Sciatic nerve (tissue), 2 donors: ENCODE data around the gene ATMIN. TPM values are rescaled to one million over a fixed set of nuclear protein-coding genes. Genes with fewer than 3 reads are reported as not detected.
A peak's percentile ranks its signal among the peaks of the same experiment; 100 is the strongest.

Experiments used
- ATAC-seq: fragments of 200-7000 bp; cut with Tn5 transposase; one replicate; pipeline ENCODE4 v1.9.1; 2020; ENCODE audit warnings: mild to moderate bottlenecking, moderate library complexity
- DNase-seq: peaks from one replicate; pipeline ENCODE4 v3.0.0-alpha.2; 2020; ENCODE audit warnings: low spot score
- intact Hi-C: fragments of 100-400 bp; cut with DNase I; formaldehyde crosslinking; loops from one replicate; pipeline ENCODE4 v1.14.2; 2022
- total RNA-seq: library from RNA; stranded (reverse); fragmentation: NEBNext Ultra II Directional; extraction: Animal tissue kit (Norgen Biotek cat#: 25700); gene quantifications from one replicate; pipeline ENCODE4 v1.2.1, GENCODE V29; 2021
- donor health status: DM: no; HTN: no; CAD: no.
- donor health status: DM: no; HTN: no; CAD: no.

The ATMIN gene
- total RNA-seq, 1 donor from 2014 or later: 27.9 TPM

- intact Hi-C loops: no loop called here
- ATAC-seq: no peak
- DNase-seq: no peak
Observed at GRCh38 chr16:81053761-81054160, 18.1 kb downstream of the ATMIN start.

- ATAC-seq (no peak), DNase-seq (no peak)
- intact Hi-C loops: no loop called here
Observed at GRCh38 chr16:81060576-81061306, 25.1 kb downstream of the ATMIN start.

GRCh38 chr16:81061307-81061640 lies 25.6 kb downstream of the ATMIN start:
- ATAC-seq (no peak), DNase-seq (no peak)
- intact Hi-C loops: no loop called here

GRCh38 chr16:81061871-81062608 lies 26.4 kb downstream of the ATMIN start:
- ATAC-seq (no peak), DNase-seq (no peak)
- intact Hi-C loops: no loop called here

- DNase-seq (no peak), ATAC-seq (no peak)
- intact Hi-C loops: no loop called here
Observed at GRCh38 chr16:81066681-81067080, 31.0 kb downstream of the ATMIN start.

GRCh38 chr16:81067166-81067565 lies 31.5 kb downstream of the ATMIN start:
- no peak for ATAC-seq
- intact Hi-C loops: no loop called here
- no peak for DNase-seq

GRCh38 chr16:81069063-81069462 lies 33.4 kb downstream of the ATMIN start:
- intact Hi-C loops: no loop called here
- DNase-seq (no peak), ATAC-seq (no peak)

GRCh38 chr16:81070979-81071378 lies 35.3 kb downstream of the ATMIN start:
- intact Hi-C loops: no loop called here
- ATAC-seq (no peak), DNase-seq (no peak)

GRCh38 chr16:81071805-81072204 lies 36.2 kb downstream of the ATMIN start:
- intact Hi-C loops: no loop called here
- no peak for DNase-seq
- no peak for ATAC-seq

- DNase-seq (no peak), ATAC-seq (no peak)
- intact Hi-C loops: no loop called here
Observed at GRCh38 chr16:81073560-81074330, 38.1 kb downstream of the ATMIN start.

- DNase-seq (peak; percentile 95), ATAC-seq (peak; percentile 96)
- intact Hi-C loops: no loop called here
Observed at GRCh38 chr16:81076566-81077075, 41.0 kb downstream of the ATMIN start.

GRCh38 chr16:81077076-81077940 lies 41.7 kb downstream of the ATMIN start, which contains the start of gene C16orf46:
Gene C16orf46, minus strand, starts transcription at chr16:81077238. Its CDS starts 13,283 bp downstream, at chr16:81063955.
- ATAC-seq (peak; percentile 99), DNase-seq (peak; percentile 99)
- intact Hi-C loops: no loop called here

- intact Hi-C loops: no loop called here
- DNase-seq (no peak), ATAC-seq (no peak)
Observed at GRCh38 chr16:81080233-81080632, 44.6 kb downstream of the ATMIN start.

GRCh38 chr16:81081014-81081413 lies 45.4 kb downstream of the ATMIN start:
- intact Hi-C loops: no loop called here
- ATAC-seq (no peak), DNase-seq (no peak)

- intact Hi-C loops: no loop called here
- no peak for DNase-seq
- ATAC-seq: no peak
Observed at GRCh38 chr16:81088836-81089235, 53.2 kb downstream of the ATMIN start.

GRCh38 chr16:81094771-81095251 lies 59.2 kb downstream of the ATMIN start:
- ATAC-seq (no peak), DNase-seq (no peak)
- intact Hi-C loops: no loop called here

GRCh38 chr16:81095653-81095952 lies 60.0 kb downstream of the ATMIN start:
- DNase-seq: no peak
- no peak for ATAC-seq
- intact Hi-C loops: no loop called here

GRCh38 chr16:81095953-81096714 lies 60.5 kb downstream of the ATMIN start, which contains the start of gene GCSH:
Gene GCSH, minus strand, starts transcription at chr16:81096395. Its CDS starts 117 bp downstream, at chr16:81096278.
- peak; percentile 100 for ATAC-seq
- intact Hi-C loops: no loop called here
- DNase-seq: peak; percentile 99
